HG03342 (cell line): ENCODE results near the gene CASZ1.

Experiments used
- ATAC-seq: cut with Tn5 transposase; IDR thresholded peaks from one replicate; pipeline ENCODE4 v1.9.1; 2021; ENCODE audit warnings: mild to moderate bottlenecking, moderate library complexity; ENCODE audit not compliant: unreplicated experiment

Gene CASZ1

DNA sequence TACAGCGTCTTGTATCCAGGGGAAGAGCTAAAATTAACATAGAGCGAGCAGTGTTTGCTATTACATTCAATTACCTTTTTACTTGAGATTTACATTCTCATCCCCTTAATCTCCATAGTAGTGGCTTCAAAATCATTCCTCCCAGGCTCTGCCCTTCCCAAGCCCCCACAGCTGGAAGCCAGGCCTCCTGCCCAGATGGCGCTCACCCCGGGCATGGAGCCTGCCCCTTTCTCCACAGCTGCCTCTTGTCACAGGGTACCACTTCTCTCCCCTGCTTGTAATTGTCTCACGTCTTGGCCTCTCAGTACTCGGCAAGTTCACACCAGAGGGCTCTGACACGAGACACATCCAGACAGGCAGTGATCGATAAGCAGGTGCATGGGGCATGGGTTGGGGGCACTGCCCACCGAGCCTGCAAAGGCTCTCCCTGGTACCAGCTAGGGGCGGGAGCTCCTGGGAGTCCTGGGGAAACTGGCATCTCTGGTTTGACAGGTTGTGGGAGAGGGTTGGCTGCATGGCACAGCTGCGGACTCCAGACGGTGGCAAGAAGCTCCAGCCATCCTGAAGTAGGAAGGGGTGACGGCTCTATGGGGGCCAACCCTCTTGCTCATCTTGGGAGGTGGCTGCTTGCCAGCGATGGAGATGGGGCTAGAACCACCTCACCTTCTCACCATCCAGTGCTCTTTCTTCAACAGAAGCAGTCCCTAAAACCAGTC, 20.1 kb downstream of the CASZ1 start:
- no peak for ATAC-seq

DNA sequence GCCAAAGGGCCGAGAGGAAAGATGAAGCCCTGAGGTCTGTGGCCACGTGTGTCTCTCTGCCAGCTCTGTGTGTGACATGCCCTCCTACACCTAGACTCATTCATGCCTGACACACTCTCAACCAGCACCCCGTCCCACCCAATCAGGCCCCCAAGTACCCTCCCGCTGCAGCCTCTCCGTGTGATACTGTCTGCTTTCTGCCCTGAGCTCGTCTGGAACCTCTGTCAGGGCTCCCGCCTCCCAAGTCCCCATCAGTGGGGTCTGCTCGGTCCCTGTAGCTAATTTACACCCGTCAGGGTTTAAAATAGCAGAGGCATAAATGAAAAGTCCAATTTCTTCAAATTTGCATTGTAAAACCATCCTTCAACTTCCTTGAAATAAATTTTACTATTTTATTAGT, 20.7 kb downstream of the CASZ1 start:
- ATAC-seq = no peak

GRCh38 chr1:10774615-10775310, 21.7 kb downstream of the CASZ1 start:
- ATAC-seq = no peak

DNA sequence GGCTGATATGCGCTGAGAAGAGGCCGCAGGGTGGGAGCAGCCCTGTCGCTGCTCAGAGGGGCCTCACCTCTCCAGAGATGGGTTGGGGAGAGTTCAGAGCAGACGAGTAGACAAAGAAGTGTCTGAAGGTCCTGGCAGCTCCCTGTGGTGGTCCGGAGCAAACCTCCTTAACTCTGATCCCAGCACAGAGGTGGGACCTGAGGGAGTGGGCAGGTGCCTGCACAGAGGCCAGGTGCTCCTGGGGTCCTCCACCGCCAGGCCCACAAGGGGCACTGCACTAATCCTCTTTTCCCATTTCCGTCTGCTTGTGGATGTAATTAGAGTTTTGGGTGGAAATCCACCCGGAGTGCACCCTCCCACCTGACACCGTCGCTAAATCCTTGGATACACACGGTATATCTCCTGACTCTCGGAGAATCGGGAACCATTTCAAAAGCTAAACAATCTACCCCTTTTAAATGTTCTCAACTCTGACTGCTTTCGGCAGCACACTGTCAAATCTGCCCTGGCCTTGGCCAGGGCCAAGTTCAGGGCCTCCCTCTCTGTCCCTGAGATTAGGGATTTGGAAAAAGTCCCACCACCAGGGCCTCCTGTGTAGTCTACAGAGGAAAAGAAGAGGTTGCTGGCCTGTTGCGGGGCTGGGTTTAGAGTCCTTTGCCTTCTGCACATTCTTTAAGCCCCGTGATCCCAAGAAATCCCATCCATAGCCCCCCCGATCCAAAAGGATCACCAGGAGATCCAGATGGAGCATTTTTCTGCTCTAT, 22.4 kb downstream of the CASZ1 start:
- ATAC-seq = no peak

DNA sequence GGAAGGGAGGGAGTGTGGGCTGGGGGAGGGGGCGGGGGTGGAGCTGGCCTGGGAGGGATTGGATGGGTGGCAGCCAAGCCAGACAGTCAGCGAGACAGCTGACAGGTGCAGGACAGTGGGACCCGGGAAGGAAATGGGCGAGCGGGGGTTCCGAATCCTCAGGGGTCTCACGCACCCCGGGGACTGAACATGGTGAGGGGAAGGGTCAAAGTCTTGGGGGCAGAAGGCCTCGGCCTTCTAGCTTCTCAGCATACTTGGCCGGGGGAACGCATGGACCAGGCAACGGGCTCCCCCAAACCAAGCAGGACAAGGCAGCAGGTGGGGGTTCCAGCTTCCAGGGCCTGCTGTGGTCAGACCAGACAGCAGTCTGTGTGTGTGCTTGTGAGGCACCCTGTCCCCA, 23.1 kb downstream of the CASZ1 start:
- ATAC-seq = no peak

DNA sequence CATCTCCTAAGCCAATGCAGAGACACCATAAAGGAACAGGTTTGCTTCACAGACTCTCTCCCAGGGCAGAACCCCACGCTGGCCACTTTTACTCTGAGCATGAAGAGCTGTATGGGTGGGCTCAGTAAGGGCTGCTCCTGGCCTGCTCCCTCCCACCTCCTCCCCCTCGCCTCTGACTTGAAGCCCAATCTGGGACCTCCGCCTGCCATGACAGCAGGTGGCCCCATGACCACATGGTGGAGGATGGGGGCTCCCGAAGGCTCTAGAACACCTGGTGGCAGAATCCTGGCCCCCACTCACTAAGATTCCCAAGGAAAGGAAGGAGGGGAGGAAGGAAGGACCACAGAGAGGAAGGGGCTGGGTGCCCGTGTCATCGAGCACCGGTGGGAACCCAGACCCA, 23.7 kb downstream of the CASZ1 start:
- no peak for ATAC-seq

DNA sequence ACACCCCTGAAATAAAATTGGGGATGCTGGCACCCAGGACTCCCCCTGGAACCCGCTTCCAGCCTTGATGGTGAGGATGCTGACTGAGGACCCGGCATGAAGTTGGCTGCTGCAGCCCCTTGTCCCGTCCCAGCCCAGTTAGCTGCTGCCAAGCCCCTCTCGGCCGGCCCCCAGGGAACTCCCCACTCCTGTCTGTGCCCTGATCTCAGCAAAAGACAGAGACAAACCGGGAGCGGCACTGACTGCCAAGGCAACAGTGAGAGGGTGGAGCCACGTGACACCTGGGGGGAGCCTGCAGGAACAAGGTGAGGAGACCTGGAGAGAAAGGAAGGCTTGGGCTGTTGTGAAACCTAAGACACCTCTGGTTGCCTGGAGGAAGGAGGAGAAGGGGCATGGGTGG, 24.7 kb downstream of the CASZ1 start:
- ATAC-seq = no peak

GRCh38 chr1:10768552-10768951, 27.9 kb downstream of the CASZ1 start:
- ATAC-seq = no peak

- no peak for ATAC-seq
Observed at GRCh38 chr1:10767282-10767681, 29.2 kb downstream of the CASZ1 start.

- no peak for ATAC-seq
Observed at GRCh38 chr1:10765734-10766478, 30.5 kb downstream of the CASZ1 start.

DNA sequence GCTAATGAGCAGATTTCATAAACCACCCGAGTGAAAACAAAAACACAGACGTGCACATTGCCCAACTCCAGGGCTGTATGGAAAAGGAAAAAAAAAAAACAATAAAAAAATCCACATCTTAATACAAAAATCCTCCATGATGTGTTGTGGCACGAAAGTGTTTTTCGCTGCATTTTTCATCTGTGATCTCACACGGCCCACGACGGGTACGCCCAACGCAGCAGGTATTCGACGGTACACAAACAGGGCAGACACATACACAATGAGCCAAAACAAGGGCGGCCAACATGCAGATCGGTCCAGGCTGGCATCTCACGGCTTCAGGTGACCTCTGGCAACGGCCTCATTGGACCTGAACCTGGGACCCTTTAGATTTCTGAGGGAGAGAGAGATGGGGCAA, 31.1 kb downstream of the CASZ1 start:
- ATAC-seq = no peak

- ATAC-seq = no peak
Observed at GRCh38 chr1:10764296-10764798, 32.1 kb downstream of the CASZ1 start.

- no peak for ATAC-seq
Observed at GRCh38 chr1:10762875-10763274, 33.6 kb downstream of the CASZ1 start.

- no peak for ATAC-seq
Observed at GRCh38 chr1:10762153-10762523, 34.3 kb downstream of the CASZ1 start.

GRCh38 chr1:10761503-10762152, 34.8 kb downstream of the CASZ1 start:
- no peak for ATAC-seq

GRCh38 chr1:10760566-10761502, 35.6 kb downstream of the CASZ1 start:
- no peak for ATAC-seq

DNA sequence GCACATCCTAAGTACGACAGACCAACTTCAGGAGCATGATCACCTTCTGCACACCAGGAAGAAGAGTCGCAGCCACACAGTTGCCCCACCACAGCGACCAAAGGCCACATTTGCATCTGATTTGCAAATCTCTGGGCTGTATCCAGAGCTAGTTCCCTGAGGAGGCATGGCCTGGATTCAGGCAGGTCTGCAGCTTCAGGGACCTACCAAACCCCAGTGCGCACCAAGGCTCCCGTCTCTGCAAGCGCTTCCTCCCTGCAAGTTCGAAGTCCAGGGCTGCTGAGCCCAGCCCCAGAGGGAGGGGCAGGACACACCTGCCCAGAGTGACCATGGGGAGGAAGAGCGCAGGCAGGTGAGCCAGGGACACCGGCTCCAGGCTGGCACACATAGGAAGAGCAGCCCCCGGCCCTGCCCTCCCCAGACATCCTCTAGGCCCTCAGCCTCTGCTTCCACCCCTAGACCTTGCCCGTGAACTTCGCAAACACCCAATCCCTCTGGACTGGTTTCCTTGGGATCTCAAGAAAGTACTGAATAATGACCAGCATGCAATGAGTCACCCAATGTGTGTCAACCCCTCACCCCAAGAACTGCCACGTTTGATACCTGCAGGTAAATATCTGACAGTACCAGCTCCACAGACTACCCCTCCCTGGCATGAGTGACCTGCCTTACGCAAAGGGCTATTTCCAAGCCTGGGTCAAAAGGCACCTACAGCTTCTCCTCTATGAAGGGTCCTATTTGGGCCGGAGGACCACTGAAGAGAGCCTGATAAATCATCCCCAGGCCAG, 36.8 kb downstream of the CASZ1 start:
- ATAC-seq = no peak

DNA sequence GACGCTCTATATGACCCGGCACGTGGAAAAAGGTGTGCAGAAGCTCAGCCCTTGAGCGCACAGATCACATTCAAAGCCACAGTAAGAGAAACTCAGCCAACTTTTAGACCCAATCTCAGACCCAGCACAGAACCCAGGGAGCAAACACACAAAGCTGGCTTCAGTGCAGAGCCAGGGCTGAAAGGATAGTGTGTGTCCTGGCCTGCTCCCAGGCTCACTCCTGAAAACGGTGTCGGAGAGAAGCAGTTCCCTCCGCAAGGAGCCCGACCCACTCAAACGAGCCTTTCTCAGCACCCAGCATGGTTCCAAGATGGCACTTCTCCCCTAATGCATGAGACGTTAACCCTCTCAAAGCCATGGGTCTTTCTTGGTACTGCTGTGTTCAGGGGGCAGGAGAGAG, 39.6 kb downstream of the CASZ1 start:
- no peak for ATAC-seq
